Natural killer cell (primary cell): ENCODE data around the gene CHD6. TPM values are rescaled to one million over a fixed set of nuclear protein-coding genes. Genes with fewer than 3 reads are reported as not detected.
A peak's percentile ranks its signal among the peaks of the same experiment; 100 is the strongest.

ENCODE experiments used
- ATAC-seq, 3 donors: fragments of 150-1000 bp in 2 of 3; fragments of 200-7000 bp in 1 of 3; cut with Tn5 transposase; 1 replicate in 1 of 3; 2 replicates in 2 of 3; pipeline ENCODE4 v1.10.0; 2021; ENCODE audit warnings: mild to moderate bottlenecking in 2 of 3, moderate library complexity in 2 of 3
- DNase-seq, 2 donors: peaks; one replicate each; pipeline versions ENCODE4 v3.0.0 to v3.0.0-alpha.2; 2013 to 2021; ENCODE audit warnings: mixed read lengths in 1 of 2
- H3K27ac ChIP-seq: one replicate; pipeline ENCODE4 v1.5.1; 2013; ENCODE audit warnings: mild to moderate bottlenecking, low read length
- H3K27me3 ChIP-seq: one replicate; pipeline ENCODE4 v1.6.1; 2013; ENCODE audit warnings: low read length; ENCODE audit not compliant: control insufficient read depth, insufficient read depth
- H3K36me3 ChIP-seq: one replicate; pipeline ENCODE4 v1.6.1; 2013; ENCODE audit warnings: low read length; ENCODE audit not compliant: control insufficient read depth, insufficient read depth
- H3K4me1 ChIP-seq: one replicate; pipeline ENCODE4 v1.6.1; 2013; ENCODE audit warnings: low read length; ENCODE audit not compliant: control insufficient read depth, insufficient read depth
- H3K4me3 ChIP-seq: one replicate; pipeline ENCODE4 v1.5.1; 2013; ENCODE audit warnings: low read length
- H3K9me3 ChIP-seq: one replicate; pipeline ENCODE4 v1.6.1; 2013; ENCODE audit warnings: low read length; ENCODE audit not compliant: control insufficient read depth, insufficient read depth
- H3K27ac Mint-ChIP-seq, 2 donors: one replicate each; pipeline ENCODE4 v1.8.0; 2022; ENCODE audit warnings: mild to moderate bottlenecking in 2 of 2, mixed read lengths in 2 of 2, moderate library complexity in 1 of 2
- H3K27me3 Mint-ChIP-seq, 2 donors: one replicate each; pipeline ENCODE4 v1.8.0; 2022; ENCODE audit warnings: low read depth in 2 of 2, mixed read lengths in 2 of 2
- H3K36me3 Mint-ChIP-seq: one replicate; pipeline ENCODE4 v1.8.0; 2022; ENCODE audit warnings: mixed read lengths
- H3K4me1 Mint-ChIP-seq, 2 donors: one replicate each; pipeline ENCODE4 v1.8.0; 2022; ENCODE audit warnings: mixed read lengths in 2 of 2
- H3K4me3 Mint-ChIP-seq: one replicate; pipeline ENCODE4 v1.8.0; 2022; ENCODE audit warnings: mild to moderate bottlenecking, moderate library complexity, mixed read lengths
- H3K9me3 Mint-ChIP-seq, 2 donors: one replicate each; pipeline ENCODE4 v1.8.0; 2022; ENCODE audit warnings: mixed read lengths in 2 of 2
- CTCF ChIP-seq: fragments of 200-600 bp; IDR thresholded peaks from one replicate; pipeline ENCODE4 v1.8.0; 2022; ENCODE audit warnings: antibody characterized with exemption
- WGBS: methylation state at CpG from one replicate; pipeline ENCODE4 v1.1.7; 2013; ENCODE audit warnings: missing lambda C conversion rate; ENCODE audit not compliant: insufficient coverage; 5-methylcytosine and 5-hydroxymethylcytosine counted together
- intact Hi-C: fragments of 100-400 bp; cut with micrococcal nuclease; formaldehyde crosslinking; loops from one replicate; pipeline ENCODE4 v1.14.2; 2022
- total RNA-seq, 4 donors: library from RNA; stranded (reverse); fragments of 120-200 nt in 1 of 4; gene quantifications; one replicate each; pipeline versions ENCODE4 v1.2.3 to v1.2.4, GENCODE V29; 2013 to 2022

Gene CHD6
- total RNA-seq, 3 donors from 2014 or later (not counting 1 experiment from before 2014, with no cell fraction given) = 82.8 to 96.6 (median 90.4) TPM

GRCh38 chr20:41619360-41620100 is 1.4 kb upstream of the CHD6 start:
- WGBS = 85% methylated on average over 5 of the region's 5 CpGs
- Histone ChIP-seq H3K9me3 (no peaks in the 10 kb centered on the region), H3K4me3 (no peak overlapping the region), H3K4me1 (peaks cover 14% of the 10 kb centered on the region), H3K27ac (no peak overlapping the region), H3K27me3 (no peaks in the 10 kb centered on the region), H3K36me3 (no peaks in the 10 kb centered on the region)
- no peaks in the 10 kb centered on the region for H3K36me3 Mint-ChIP-seq
- DNase-seq = peak in 1 of 2 donors; percentile 23
- no peak for TF ChIP-seq CTCF
- peaks cover 28 to 36% of the 10 kb centered on the region in 2 donors for H3K4me1 Mint-ChIP-seq
- H3K9me3 Mint-ChIP-seq = no peaks in the 10 kb centered on the region
- no peak for ATAC-seq
- H3K27ac Mint-ChIP-seq = peak overlapping the region in 1 of 2 donors; percentile 91
- peak overlapping the region; percentile 84 for H3K4me3 Mint-ChIP-seq
- H3K27me3 Mint-ChIP-seq = peaks cover 0 to 5% of the 10 kb centered on the region in 2 donors
- intact Hi-C loops = loop anchor here (2.0 to 5.0 kb wide), 2 partner anchors 47 to 73 kb away; no protein-coding TSS in a partner anchor

- H3K36me3 Mint-ChIP-seq = no peaks in the 10 kb centered on the region
- H3K9me3 ChIP-seq = no peaks in the 10 kb centered on the region
- H3K4me3 ChIP-seq = peak overlapping the region; percentile 64
- no peak for ATAC-seq
- intact Hi-C loops = loop anchor here (2.0 to 5.0 kb wide), 2 partner anchors 47 to 74 kb away; no protein-coding TSS in a partner anchor
- H3K4me1 Mint-ChIP-seq = peaks cover 33 to 37% of the 10 kb centered on the region in 2 donors
- DNase-seq = no peak
- peak overlapping the region; percentile 84 for H3K4me3 Mint-ChIP-seq
- no peak overlapping the region for H3K27ac ChIP-seq
- TF ChIP-seq CTCF = no peak
- no peaks in the 10 kb centered on the region for H3K9me3 Mint-ChIP-seq
- peaks cover 14% of the 10 kb centered on the region for H3K4me1 ChIP-seq
- no peaks in the 10 kb centered on the region for H3K36me3 ChIP-seq
- H3K27me3 ChIP-seq = no peaks in the 10 kb centered on the region
- H3K27me3 Mint-ChIP-seq = peaks cover 0 to 5% of the 10 kb centered on the region in 2 donors
- 11% methylated on average over 30 of the region's 30 CpGs for WGBS
- H3K27ac Mint-ChIP-seq = peak overlapping the region in 1 of 2 donors; percentile 91
These were observed 682 bp upstream of the CHD6 start for GRCh38 chr20:41618807-41619311.

DNA sequence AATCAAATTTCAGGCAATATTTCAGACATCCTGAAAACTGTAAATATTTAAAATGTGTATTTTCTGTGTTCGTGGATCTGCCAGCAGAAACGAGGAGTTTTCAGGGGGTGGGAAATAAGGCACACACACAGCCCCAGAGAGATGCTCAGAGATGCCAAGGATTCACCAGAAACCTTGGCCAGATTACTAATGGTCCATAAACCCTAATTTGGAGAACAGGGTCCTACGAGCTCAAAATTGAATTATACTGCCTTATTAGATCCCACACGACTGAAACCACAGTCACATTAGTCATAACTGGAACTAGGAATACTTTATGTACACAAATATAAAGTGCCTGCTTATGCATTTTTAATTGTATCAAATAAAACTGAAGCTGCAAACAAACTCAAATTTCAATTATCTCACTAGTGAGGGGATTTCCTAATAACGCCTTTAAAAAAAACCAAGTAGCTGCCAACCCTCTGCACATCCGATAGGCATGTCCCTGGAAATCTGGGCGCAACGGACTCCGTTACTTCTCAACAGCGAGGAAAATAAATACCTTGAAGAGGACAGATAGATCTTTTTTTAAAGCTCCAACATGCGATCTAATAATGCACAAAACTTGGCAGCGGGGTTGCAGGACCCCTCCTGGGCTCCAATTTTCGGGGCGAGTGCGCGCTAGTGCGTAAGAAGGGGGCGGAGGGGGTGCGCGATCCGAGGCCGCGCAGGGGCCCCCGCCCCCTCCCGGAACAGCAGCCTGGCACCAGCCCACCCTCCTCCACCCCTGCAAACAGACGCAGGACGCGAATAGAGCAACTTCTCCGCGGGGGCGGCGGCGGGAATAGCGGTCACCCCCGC is 897 bp downstream of the CHD6 start:
- H3K4me3 Mint-ChIP-seq = peak overlapping the region; percentile 96
- Histone ChIP-seq H3K27me3 (no peaks in the 10 kb centered on the region), H3K4me1 (peaks cover 14% of the 10 kb centered on the region), H3K36me3 (no peaks in the 10 kb centered on the region), H3K9me3 (no peaks in the 10 kb centered on the region), H3K27ac (no peak overlapping the region), H3K4me3 (peak overlapping the region; percentile 50)
- no peaks in the 10 kb centered on the region for H3K36me3 Mint-ChIP-seq
- H3K27ac Mint-ChIP-seq = peak overlapping the region; percentile 79 to 91
- 6% methylated on average over 30 of the region's 35 CpGs for WGBS
- intact Hi-C loops = loop anchor here (5.0 kb wide), 1 partner anchor 45 kb away; no protein-coding TSS in a partner anchor
- DNase-seq (peak; percentile 39 to 76), ATAC-seq (peak; percentile 9 to 35 (median 22))
- TF ChIP-seq CTCF = no peak
- H3K9me3 Mint-ChIP-seq = no peaks in the 10 kb centered on the region
- H3K27me3 Mint-ChIP-seq = peaks cover 0 to 2% of the 10 kb centered on the region in 2 donors
- H3K4me1 Mint-ChIP-seq = peaks cover 35 to 45% of the 10 kb centered on the region in 2 donors
